HG02852 (cell line): ENCODE measurements around the gene RPS27L.
"Not testable (repeated sequence)": the region's sequence is repeated elsewhere in the genome, so short reads cannot be mapped to it uniquely, and the experiment has no call there.

Experiments
- ATAC-seq: cut with Tn5 transposase; IDR thresholded peaks from one replicate; pipeline ENCODE4 v1.9.1; 2021; ENCODE audit warnings: mild to moderate bottlenecking, moderate library complexity; ENCODE audit not compliant: unreplicated experiment

The RPS27L gene

GRCh38 chr15:63145426-63145825, 11.9 kb downstream of the RPS27L start:
- ATAC-seq = no peak

GRCh38 chr15:63140936-63141335, 16.3 kb downstream of the RPS27L start:
- no peak for ATAC-seq

DNA sequence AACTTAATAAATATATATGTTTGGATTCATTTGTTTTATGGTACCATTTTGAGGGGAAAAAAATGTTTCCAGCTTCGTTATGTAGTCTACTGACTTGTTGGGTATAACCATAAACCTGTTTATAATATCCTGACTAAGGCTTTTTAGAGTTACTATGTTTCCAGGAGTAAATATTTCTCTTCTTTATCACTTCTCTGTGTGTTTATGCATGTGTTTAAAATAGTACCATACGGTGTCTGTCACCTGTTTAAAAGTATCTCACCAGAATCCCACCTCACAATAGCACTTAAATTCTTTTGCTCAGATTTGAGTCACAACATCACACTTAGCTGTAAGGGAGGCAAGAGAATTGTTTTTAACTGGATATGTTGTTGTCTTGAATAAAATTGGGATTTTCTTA, 20.5 kb downstream of the RPS27L start:
- ATAC-seq = no peak

DNA sequence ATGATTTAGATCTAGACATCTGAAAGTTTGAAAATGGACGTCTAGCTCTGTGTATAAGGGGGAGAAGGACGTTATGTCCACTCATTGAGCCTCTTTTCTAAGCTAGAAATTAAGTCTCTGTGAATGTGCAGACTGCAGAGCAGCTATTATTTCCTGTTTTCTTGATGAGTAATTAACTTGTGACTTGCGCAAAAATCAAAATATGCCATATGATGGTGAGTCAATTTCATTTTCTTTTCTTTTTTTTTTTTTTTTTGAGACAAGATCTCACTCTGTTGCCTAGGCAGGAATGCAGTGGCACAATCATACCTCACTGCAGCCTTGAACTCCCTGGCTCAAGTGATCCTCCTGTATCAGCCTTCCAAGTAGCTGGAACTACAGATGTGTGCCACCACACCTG, 21.5 kb downstream of the RPS27L start:
- ATAC-seq = no peak

DNA sequence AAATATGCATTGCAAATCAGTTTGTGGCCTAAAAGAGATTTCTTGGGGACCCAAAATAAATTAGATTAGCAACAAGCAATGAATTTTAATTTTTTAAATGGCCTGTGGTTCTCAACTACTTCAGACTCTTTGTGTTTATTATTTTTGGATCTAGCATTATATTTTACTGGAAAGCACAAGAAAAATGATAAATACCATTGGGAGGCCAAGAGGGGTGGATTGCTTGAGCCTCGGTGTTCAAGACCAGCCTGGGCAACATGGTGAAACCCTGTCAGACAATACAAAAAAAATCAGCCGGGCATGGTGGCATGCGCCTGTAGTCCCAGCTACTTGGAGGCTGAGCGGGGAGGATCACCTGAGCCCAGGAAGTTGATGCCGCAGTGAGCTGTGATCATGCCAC, 22.0 kb downstream of the RPS27L start:
- ATAC-seq = no peak

- no peak for ATAC-seq
These were observed 22.9 kb downstream of the RPS27L start for GRCh38 chr15:63134245-63134985.

DNA sequence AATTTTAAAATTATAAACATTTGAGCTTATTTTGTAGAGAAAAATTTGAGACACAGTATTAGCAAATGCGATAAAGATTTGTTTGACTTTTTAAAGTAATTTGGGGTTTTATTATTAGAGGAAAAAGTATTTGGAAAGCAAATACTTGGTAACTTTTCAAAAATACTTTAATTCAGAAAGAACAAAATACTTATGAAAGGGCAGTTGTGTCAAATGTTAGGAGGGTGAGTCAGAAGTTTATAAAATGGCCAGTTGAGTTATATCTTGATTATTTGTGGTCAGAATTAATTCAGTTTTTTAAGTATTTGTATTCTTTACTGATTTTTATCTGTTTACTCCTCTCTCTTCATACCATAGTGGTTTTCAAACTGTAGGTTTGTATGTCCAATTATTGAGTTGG, 23.5 kb downstream of the RPS27L start:
- no peak for ATAC-seq

- ATAC-seq = no peak
These were observed 30.6 kb downstream of the RPS27L start for GRCh38 chr15:63126726-63127125.

GRCh38 chr15:63124506-63124905, 32.8 kb downstream of the RPS27L start:
- ATAC-seq = no peak

- ATAC-seq = peak; percentile 84
These were observed 35.0 kb downstream of the RPS27L start for GRCh38 chr15:63122002-63122875.

DNA sequence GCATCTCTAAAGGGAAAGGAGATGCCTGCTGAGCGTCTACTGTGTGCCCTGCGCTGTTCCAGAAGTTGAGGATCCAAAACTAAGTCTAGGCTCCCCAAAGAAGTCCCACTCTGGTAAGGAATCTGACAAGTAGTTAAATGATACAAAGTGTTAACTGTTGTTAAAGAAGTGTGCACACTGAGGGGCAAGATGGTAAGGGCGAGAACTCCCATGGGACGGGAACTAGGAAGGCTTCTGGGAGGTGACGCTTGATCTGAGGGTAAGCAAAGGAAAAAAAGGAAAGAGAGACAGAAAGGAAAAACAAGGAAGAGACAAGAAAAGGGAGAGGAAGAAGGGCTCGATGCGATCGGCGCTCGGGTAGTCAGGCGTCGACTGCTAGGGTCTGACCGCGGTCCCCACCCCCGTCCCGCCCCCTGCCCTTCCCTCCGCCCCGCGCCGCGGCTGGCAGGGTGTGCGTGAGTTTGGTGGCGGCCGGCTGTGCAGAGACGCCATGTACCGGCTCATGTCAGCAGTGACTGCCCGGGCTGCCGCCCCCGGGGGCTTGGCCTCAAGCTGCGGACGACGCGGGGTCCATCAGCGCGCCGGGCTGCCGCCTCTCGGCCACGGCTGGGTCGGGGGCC, 35.8 kb downstream of the RPS27L start, which contains the start of gene LACTB:
LACTB (plus strand) TSS at position 480 of the 620 bp plus-strand sequence; CDS start at position 491, 11 bp downstream.
- ATAC-seq = peak; percentile 76

DNA sequence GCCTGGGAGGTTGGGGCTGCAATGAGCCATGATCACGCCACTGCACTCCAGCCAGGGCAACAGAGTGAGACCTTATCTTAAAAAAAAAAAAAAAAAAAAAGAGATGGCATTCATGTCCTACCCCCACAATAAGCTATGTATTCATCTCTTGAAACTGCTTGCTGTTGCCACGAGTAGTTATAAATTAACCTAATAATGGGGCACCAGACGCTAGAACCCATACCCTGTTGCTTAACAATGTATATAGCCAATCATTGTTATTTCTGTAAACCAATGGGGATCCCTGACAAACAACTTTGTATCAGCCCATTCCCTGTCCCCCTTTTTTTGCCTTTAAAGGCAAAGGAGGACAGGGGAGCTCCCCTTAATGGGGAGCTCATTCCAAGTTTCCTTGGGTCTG, 38.4 kb downstream of the RPS27L start:
- ATAC-seq = no peak

- ATAC-seq = no peak
These were observed 42.8 kb downstream of the RPS27L start for GRCh38 chr15:63114465-63114864.

- ATAC-seq = no peak
These were observed 44.4 kb downstream of the RPS27L start for GRCh38 chr15:63112871-63113270.

DNA sequence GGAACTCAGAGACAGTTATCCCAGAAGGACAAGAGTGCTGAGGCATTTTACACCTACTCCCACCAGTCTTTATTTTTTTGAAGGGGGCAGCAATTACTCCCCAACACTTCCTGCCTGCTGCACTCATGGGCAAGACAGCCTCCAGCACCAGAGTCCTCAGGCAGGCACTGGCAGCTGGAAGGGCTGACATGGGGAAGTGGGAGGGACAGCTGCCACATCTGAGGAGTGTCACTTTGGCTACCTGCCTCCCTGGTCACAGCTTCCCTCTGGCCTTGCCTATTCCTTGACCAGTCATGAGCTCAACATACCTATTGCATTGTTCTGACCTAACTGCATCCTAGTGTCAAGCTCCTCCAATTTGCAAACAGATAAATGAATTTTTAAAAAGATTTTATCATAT, 45.8 kb downstream of the RPS27L start:
- ATAC-seq = no peak

DNA sequence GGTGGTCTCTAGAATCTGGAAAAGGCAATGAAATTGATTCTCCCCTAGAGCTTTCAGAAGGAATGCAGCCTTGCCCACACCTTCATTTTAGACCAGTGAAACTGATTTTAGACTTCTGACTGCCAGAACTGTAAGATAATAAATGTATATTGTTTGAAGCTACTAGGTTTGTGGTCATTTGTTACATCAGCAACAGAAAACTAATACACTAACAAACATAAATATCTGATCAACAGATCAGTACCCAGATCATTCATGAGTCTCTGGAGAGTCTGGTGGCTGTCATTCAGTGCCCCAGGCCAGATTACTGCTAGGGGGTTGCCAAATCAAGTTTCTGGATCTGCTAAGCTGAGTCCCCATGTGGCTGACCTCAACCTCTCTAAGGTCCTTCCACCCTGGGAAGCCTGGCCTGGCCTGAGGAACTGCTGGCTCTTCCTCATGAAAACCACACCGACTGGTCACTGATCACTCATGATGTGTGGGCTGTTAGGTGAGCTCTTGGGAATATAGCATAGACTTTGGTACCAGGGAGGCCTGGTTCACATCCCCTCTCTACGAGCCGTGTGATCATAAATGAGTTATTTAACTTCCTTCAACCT, 46.8 kb downstream of the RPS27L start:
- no peak for ATAC-seq

GRCh38 chr15:63109920-63110319, 47.4 kb downstream of the RPS27L start:
- ATAC-seq = no peak

DNA sequence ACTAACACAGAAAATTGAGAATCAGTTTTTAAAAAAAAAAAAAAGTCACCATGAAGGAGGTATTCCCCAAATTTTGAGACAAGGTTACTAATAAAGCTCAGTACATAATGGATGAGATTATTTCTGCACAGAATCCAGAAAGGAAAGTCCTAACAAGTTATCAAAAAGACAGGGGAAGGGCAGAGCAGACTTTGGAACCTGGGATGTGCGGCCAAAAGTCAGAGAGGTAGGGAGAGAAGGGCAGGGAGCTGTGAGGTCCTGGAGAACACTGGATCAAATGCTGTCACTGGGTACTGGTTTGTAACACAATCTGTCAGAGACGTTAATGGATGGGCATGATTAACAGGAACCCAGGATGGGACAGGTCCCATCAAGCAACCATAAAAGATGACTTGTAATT, 47.8 kb downstream of the RPS27L start:
- no peak for ATAC-seq

DNA sequence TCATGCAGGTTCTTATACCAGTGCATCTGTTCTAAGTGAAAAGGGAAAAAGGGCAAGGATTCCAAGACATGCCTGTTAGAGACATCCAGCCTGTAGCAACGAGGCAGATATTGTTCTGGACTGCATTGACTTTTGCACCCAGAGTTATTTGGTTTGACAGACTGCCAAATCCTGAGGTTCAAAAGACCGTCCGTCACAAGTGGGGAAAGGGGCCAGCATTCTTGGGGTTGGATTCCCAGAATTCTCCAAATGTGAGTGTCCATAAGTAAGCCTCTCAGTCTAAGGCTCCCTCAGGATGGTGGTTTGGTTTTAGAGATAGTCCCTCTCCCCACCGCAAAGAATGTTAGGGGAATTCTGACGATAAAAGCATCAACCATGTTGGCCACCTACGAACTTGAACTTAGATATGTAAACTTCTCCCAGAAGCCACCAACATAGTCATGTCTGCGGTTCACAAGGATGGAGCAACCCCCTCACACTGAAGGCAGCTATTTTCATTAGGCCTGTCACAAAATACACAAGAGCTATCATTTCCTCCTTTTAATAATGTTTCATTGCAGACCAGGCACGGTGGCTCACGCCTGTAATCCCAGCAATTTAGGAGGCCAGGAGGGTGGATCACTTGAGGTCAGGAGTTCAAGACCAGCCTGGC, 49.3 kb downstream of the RPS27L start:
- no peak for ATAC-seq

DNA sequence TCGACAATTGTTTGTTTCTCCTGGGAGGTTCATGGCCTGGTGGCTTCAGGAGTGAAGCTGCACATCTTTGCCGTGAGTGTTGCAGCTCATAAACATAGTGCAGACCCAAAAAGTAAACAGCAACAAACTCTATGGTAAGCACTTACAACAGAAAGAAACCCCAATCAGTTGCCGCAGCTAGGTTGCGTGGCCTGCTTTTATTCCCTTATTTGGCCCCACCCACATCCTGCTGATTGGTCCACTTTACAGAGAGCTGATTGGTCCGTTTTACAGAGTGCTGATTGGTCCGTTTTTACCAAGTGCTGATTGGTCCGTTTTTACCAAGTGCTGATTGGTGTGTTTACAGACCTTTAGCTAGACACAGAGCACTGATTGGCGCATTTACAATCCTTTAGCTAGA, 51.9 kb downstream of the RPS27L start:
- not testable (repeated sequence) for ATAC-seq

DNA sequence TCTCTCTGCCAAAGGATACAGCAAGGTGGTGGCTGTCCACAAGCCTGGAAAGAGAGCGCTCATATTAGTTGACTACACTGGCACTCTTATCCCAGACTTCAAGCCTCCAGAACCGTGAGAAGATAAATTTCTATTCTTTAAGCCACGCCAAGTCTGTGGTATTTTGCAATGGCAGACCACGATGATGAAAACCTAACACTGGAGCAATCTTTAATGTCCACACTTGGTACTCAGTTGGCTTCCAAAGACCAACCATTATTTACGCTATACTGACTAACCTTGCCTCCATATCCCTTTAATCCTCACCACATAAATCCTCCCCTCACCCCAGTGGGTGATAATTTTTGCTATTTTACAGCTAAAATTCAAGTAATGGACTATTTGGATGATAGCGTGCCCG, 52.5 kb downstream of the RPS27L start:
- no peak for ATAC-seq
